Stimulated activated CD8-positive, alpha-beta memory T cell treated with anti-CD3 and anti-CD28 coated beads, Interleukin-4, amount 100 ng/mL, for 48 hours (primary cell): Measurements from ENCODE around the gene ADCK2.
"Not testable (repeated sequence)": the region's sequence is repeated elsewhere in the genome, so short reads cannot be mapped to it uniquely, and the experiment has no call there.

Source experiments
- DNase-seq: peaks from one replicate; pipeline ENCODE4 v3.0.0-alpha.2; 2020

ADCK2 gene, protein sequence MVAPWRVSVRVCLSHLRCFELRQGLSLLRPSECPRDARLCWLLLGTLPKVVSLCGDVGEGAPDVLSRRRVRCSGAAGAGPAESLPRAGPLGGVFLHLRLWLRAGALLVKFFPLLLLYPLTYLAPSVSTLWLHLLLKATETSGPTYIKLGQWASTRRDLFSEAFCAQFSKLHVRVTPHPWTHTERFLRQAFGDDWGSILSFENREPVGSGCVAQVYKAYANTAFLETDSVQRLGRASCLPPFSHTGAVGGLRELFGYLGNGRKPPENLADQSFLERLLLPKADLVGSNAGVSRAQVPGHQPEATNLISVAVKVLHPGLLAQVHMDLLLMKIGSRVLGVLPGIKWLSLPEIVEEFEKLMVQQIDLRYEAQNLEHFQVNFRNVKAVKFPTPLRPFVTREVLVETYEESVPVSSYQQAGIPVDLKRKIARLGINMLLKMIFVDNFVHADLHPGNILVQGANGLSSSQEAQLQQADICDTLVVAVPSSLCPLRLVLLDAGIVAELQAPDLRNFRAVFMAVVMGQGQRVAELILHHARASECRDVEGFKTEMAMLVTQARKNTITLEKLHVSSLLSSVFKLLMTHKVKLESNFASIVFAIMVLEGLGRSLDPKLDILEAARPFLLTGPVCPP

DNA sequence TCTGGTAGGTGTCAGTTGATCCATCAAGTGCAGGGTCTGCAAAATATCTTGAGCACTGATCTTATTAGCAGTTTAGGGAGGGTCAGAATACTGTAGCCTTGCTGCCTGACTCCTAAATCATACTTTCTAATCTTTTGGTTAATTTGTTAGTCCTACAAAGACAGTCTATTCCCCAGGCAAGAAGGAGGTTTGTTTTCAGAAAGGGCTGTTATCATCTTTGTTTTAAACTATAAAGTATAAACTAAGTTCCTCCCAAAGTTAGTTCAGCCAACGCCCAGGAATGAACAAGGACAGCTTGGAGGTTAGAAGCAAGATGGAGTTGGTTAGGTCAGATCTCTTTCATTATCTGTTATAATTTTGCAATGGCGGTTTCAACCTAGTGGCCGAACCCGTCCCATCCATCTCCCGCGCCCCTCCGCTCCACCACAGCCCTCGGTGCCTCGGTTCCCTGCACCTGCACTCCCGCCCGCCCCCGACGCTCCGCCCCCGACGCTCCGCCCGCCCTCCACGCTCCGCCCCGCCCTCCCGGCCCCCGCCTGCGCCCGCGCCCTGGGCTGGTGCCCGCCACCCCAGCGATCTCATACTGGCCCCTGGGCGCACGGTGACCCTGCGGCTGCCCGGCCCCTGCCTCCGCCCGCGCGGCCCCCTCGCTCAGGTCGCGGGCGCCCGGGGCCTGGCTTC, at the start of gene ADCK2:
ADCK2 (plus strand) TSS at position 564 of the 681 bp plus-strand sequence. CDS start 386 bp downstream, outside the sequence.
- DNase-seq: peak; percentile 71

DNA sequence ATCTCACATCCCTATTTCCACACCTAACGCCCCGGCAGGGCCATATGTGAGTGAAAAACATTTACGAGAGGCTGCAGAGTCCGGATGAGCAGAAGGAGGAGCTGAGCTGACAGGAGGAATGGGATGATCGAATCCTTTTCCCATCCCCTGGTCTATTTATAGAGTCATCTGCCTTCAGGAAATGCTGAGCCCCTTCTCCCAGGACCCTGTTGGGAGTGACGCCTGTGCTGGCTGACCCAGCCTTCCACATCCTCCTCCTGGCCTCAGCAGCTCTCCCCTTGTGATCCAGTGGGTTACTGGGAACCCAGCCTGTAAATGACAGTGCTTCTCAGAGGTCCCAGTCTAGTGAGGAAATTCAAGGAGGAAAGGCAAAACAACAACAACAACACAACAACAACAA, 48.8 kb upstream of the ADCK2 start:
- no peak for DNase-seq

DNA sequence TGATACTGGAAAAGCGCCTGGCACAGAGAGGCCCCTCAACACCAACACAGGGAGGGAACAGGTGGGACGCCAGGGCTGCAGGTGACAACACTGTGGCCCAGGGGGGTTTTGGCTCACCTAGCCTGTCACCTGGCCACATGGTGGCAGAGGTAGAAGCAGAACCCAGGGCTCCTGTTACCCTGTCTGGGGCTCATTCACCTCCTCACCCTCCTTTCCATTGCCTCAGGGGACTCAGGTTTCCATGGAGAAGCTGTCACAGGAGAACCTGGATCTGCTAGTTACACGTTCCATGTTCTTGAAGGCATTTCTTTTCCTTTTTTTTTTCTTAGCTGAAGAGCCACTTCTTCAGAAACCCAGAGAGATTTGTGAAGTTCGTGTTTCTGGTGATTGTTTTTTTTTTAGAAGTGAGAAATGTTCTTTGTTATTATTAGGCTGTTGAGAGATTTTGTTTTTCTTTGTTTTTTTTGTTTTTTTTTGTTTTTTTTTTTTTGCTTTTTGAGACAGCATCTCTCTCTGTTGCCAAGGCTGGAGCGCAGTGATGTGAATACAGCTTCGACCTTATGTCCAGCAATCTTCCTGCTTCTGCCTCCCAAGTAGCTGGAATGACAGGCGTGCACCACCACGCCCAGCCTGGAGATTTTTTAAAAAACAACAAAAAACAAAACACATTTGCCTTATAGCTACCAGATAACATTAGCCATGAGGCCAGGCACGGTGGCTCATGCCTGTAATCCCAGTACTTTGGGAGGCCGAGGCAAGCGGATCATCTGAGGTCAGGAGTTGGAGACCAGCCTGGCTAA, 48.2 kb upstream of the ADCK2 start:
- DNase-seq: no peak

- not testable (repeated sequence) for DNase-seq
Observed at GRCh38 chr7:140625192-140625558, 47.6 kb upstream of the ADCK2 start.

GRCh38 chr7:140625908-140626868, 46.6 kb upstream of the ADCK2 start:
- DNase-seq: no peak

GRCh38 chr7:140631021-140631420, 41.7 kb upstream of the ADCK2 start:
- no peak for DNase-seq

GRCh38 chr7:140631602-140632001, 41.1 kb upstream of the ADCK2 start:
- no peak for DNase-seq

DNA sequence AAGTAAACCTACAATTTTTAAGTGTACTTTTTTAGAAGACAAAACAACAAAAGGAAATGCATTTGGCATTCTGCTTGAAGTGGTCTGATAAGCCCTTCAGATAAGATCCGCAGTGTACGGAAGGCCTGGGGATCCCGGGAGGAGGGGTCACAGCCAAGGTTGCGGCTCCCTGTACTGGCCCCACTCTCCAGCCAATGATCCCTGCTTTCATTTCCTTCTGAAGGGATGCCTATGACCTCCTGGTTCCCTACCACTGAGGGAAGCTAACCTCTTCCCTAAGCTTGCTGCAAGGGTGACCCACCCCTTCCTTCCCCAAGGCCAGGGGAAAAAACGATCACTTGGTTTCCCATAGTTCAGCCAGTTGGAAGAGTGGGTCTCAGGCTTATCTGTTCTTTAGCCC, 37.4 kb upstream of the ADCK2 start:
- DNase-seq: no peak

- DNase-seq: no peak
Observed at GRCh38 chr7:140635816-140636215, 36.9 kb upstream of the ADCK2 start.

DNA sequence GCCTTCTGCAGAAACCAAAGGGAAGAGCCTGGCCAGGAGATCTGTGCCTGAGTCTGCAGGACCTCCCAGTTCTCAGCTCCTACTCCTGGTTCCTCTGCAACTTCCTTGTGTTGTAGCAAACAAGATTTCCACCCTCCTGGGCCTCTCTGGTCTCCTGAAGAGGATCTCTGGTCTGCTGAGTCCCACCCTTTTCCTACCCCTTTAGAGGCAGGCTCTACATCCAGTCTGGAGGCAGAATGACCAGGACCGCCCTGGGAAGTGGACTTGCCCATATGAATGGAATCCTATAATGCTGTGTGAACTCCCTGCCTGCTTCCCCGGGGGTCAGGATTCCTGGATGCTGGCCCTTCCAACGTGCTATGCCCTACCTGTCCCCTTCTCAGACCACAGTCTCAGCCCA, 35.3 kb upstream of the ADCK2 start:
- no peak for DNase-seq

GRCh38 chr7:140638173-140638791, 34.5 kb upstream of the ADCK2 start:
- no peak for DNase-seq

GRCh38 chr7:140639366-140640053, 33.2 kb upstream of the ADCK2 start:
- DNase-seq: peak; percentile 43

- DNase-seq: no peak
Observed at GRCh38 chr7:140640060-140640637, 32.6 kb upstream of the ADCK2 start.

DNA sequence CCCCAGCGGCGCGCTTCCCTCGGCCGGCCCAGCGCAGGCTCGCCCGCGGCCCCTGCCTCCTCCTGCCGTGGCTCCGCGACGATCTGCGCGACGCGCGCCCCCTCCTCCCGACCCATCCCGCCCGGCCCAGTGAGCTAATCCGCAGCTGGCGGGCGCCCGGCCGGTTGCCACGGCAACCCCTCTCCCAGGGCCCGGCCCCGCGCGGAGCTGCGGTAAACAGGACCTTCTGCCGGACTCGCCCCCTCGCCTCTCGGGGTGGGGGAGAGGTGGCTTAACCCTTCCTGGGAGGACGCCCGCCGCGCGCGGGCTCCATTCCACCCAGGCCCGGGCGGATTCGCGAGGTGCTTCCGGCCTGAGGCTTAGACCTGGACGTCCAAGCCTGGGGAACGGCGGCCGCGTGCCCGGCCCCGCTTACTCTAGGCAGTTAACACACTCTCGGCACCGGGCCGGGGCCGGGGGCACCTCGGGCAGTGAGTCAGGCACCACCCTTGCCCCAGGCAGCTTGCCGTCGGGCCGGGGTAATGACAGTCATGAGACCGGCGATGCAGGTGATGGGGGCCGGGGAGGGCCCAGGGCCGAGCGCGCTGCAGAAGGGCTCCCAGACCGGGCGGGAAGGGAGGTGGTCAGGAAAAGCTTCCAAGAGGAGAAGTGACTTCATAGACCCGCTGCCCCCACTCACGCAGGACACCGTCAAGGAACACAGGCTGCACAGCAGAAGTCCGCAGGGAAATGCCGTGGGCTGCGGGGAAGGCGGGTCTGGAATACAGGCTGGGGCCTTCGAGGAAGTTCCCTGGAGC, 31.8 kb upstream of the ADCK2 start, which contains the start of gene DENND2A:
DENND2A (minus strand) TSS at position 87 of the 797 bp plus-strand sequence. CDS start 38,416 bp downstream, outside the sequence.
- DNase-seq: no peak

GRCh38 chr7:140641524-140642195, 31.1 kb upstream of the ADCK2 start:
- DNase-seq: no peak

DNA sequence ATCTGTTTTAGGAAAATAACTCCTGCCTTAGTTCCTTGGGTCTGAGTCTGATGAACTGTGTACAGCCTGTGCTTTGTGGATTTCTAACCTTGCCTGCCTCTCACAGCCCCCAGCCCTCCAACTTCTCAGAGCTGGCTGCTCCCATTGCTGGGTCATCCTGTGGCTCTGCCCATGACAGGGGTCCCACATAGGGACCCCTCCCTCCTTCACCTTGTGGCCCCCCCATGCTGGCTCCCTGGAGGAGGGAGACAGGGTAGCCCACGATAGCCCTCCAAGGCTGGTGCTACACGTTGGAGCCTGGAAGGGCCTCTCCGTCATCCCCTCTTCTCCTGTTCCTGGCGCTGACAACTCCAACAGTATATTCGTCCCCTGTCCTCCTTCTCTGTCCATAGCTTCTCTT, 29.3 kb upstream of the ADCK2 start:
- DNase-seq: no peak

DNA sequence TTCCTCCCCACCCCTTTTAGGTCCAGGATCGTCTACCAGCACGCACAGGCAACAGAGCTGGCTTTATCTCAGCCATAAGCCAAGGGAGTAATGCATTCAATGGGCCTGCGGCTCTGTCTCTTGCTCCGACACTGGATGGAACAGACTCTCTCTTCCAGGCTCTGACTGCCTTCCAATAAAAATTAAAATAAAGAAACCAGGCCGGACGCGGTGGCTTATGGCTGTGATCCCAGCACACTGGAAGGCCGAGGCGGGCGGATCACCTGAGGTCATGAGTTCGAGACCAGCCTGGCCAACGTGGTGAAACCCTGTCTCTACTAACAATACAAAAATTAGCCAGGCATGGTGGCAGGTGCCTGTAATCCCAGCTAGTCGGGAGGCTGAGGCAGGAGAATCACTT, 28.0 kb upstream of the ADCK2 start:
- DNase-seq: not testable (repeated sequence)

DNA sequence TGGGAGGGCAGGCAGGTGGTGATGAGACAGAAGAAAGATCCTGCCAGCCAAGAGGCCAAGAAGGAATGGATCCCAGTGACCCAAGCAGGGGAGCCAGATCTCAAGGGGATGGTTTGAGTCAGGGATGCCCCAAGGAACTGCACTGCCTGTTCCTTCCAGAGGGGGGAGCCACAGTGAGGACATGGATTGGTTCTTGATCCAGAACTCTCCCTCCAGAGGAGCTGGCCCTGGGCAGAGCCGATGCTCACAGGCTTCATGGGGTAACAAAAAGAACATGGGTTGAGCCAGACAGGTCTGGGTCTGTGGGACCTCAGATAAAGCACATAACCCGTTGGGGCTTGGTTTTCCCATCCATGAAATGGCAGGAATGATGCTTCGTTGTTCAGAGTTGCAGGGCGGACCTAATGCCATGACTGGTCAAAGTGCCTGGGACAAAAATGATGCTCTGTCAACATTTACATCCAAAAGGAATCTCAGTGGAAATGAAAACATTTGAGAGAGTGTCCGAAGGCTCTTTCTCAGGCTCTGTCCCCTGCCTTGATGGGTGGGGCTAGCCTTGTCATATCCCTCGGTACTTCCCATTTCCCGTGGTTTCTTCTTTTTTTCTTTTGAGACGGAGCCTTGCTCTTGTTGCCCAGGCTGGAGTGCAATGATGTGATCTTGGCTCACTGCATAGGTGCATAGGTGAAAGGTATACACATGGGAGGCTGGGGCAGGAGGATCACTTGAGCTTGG, 27.4 kb upstream of the ADCK2 start:
- peak; percentile 60 for DNase-seq
